Measurements from ENCODE around the gene REC114.
"Not testable (repeated sequence)": the region's sequence is repeated elsewhere in the genome, so short reads cannot be mapped to it uniquely, and the experiment has no call there.

Gene REC114

DNA sequence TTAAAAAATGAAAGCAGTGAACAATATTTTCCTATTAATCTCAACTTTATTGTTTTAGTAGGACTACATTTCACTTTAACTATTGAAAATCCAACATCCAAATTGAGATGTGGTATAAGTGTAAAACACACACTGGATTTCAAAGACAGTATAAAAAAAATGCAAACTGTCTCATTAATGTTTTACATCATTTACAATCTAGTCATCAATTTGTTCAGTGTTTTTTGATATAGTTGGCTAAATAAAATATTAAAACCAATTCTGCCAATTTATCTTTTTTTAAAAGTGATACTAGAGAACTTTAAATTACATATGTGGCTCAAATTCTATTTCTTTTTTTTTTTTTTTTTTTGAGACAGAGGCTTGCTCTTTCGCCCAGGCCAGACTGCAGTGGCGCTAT is 95.2 kb downstream of the REC114 start:
- no peak for DNase-seq

DNA sequence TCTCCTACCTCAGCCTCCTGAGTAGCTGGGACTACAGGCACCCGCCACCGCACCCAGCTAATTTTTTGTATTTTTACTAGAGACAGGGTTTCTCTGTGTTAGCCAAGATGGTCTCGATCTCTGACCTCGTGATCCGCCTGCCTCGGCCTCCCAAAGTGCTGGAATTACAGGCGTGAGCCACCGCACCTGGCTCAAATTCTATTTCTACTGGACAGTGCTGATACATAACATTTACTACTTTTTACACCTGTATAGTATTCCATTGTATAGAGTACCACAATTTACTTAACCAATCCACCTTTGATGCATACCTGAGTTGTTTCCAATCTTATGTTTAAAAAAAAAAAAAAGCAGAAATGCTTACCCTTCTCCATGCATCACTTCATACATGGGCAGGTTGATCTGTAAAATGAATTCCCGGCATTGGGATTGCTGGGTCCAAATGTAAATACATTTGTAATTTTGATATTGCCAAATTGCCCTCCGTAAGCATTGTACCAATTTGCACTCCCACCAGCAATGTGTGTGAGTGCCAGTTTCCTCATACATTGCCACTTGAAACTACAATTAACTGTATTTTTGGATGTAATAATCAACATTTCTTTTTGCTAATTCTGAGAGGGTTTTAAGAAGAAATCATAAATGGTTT is 95.7 kb downstream of the REC114 start:
- no peak for DNase-seq

- no peak for DNase-seq
Observed at GRCh38 chr15:73539212-73540128, 96.5 kb downstream of the REC114 start.

DNA sequence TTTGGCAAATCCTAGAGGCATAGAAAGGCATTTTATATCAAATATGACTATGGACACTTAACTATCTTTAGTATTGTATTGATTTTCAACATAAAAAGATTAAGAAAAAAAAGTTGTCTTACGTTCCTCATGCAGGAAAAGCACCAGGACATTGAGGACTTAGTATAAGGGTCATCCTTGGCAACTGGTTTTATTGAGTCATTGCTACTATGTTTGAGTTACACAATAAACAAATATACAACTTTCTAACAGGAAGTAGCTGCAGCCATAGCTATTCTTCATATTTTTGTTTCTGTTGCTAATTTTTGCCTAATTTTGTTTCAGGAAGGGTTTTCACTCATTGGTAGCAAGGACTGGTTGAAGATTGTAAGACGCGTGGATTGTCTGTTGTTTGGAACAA is 97.2 kb downstream of the REC114 start:
- DNase-seq, result no peak

- no peak for DNase-seq
Observed at GRCh38 chr15:73541479-73541878, 98.5 kb downstream of the REC114 start.

- DNase-seq, result not testable (repeated sequence)
Observed at GRCh38 chr15:73548925-73549324, 106.0 kb downstream of the REC114 start.

GRCh38 chr15:73550190-73550589 is 107.2 kb downstream of the REC114 start:
- no peak for DNase-seq

DNA sequence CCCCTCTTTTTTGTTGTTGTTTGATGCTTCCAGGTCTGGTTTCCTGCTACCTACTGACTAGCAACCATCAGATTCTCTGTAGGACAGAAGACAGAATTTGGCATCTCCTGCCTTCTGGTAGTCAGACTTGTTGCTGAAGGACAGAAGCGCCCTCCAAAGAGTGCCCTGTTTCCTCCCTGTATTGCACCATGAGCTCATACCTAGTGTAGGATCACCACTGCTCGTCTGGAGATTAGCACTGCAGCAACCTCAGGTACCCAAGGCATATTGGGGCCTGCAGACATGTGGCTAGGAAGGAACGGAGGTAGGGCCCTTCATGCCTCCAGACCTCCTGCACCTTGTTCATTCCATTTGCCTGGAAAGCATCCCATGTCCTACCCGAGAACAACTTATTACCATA is 112.1 kb downstream of the REC114 start:
- no peak for DNase-seq

DNA sequence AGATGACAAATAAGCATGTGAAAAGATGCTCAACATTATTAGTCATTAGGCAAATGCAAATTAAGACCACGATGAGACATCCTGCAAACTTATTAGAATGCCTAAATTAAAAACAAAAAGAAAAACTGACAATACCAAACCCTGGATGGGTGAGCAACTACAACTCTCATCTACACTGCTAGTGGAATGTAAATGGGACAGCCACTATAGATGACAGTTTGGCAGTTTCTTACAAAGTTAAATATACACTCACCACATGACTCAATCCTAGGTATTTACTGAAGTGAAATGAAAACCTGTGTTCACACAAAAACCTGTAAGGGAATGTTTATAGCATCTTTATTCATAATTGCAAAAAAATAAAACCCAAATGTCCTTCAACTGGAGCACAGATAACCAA is 115.6 kb downstream of the REC114 start:
- no peak for DNase-seq

DNA sequence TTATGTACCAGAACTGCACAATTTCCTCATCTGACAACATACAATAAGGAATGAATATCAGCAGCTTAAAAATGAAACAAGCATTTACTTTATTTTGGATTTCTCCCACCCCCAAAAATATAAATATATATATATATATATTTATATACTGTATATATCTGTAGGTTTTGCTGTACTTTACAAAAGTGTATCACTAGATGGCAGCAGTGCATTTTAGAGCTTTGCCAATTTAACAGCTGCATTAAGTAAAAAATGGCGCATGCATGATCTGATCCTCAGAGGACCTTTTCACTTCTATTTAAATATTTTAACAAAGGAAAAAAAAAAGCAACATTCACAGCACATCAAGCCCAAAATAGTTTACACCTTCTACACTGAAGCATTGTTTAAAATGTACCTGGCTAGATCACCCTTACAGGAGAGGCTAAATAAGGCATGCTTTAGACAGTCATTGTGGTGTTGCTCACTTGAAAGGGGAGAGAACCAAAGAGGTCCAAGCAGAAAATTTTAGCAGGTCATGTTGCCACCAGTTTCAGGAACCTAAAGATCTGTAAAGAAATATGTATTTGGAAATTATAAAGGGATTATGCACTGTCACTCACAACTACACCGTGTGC is 117.6 kb downstream of the REC114 start:
- DNase-seq, result no peak

DNA sequence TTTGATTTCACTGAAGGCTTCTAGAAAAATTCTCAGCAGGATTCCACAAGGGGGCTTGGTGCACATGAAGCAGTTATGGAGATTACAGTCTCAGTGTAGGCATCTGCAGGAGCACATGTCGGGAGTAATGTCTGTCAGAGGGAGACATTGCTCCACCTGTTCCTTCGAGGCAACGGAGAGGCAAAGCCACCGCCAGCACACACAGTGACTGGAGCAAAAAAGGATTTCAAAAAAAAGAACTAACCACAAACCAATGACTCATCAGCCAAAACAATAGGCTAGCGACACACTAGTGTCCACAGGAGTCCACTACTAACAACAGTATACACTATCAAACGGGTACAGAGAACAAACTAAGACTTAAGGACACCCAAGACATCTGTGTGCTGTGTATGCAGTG is 121.3 kb downstream of the REC114 start:
- no peak for DNase-seq

- no peak for DNase-seq
Observed at GRCh38 chr15:73567020-73567419, 124.1 kb downstream of the REC114 start.

DNA sequence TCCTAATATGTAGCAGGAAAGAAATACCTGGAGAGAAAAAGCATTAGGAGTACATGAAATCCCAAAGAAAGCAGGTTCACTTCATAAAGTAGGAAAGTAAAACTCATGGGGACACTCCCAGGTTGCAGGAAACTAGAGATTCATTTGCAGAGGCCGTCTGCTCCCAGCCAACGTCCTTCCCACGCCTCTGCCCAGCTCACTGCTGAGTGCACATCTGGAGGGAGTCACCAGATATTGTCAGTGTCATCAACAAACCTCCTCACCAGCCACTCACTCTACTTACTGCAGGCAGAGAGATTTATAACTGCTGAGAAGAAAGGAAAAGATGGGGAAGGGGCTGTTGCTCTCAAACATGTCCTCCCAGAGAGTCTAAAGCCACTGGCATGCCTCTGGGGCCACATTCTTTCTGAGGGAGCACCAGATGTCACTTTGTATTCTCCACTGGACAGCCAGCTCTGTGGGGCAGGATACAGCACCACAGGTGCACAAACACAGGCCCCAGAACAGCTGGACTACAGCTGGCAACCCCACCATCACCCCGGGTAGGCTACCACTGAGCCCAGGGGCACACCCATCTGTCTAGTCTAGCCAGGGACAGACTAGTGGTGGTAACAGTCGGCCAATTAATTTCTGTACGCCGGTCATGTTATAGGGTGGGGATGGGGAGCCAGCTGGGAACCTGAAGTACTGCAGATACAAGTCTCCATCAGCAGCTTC is 125.8 kb downstream of the REC114 start:
- DNase-seq, result no peak

DNA sequence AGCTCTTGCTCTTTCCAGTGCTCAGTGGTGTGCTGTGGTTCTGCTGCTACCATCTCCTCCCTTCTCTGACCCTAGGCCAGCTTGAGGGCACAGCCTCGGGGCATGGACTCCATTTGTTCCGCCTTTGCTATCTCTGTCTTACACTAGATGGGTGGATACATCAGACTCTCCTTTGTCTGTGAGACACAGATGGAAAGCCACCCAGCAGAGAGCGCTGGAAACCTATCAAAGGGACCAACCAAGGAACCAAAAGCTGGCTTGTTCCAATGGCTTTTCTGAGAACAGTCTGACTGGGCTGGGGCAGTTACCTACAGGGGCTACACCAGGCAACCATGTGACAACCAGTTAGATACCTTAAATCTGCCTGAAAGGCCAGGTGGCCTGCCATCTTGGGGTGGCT is 126.4 kb downstream of the REC114 start:
- no peak for DNase-seq

DNA sequence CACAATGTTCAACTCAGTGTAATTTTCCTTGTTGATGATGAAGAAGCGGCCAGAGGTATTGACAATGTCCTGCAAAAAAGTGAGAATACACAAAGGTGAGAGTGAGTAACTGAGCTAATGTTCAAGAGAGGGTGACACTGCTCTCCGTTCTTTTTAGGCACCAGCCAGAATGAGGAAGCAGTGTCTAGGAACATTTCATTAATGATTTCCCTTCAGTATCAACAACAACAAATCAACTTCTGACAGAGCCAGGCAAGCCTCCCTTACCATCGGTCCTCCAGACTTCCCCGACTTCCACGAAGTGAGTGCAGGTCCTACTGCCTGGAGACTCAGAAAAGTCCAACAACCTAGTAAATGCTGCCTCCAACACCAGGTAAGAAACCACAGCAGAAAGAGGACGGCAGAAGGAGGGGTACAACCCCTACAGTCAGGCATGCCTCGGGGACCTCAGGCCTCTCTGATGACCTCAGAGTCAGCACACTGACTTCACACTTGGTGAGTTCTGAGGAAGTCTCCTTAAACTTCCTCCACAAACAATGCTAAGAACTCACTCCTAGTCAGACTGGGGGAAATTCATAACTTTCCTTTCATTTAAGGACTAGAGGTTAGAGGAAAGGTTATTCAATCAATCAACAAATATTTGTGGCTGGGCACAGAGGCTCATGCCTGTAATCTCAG is 127.5 kb downstream of the REC114 start:
- DNase-seq, result no peak

DNA sequence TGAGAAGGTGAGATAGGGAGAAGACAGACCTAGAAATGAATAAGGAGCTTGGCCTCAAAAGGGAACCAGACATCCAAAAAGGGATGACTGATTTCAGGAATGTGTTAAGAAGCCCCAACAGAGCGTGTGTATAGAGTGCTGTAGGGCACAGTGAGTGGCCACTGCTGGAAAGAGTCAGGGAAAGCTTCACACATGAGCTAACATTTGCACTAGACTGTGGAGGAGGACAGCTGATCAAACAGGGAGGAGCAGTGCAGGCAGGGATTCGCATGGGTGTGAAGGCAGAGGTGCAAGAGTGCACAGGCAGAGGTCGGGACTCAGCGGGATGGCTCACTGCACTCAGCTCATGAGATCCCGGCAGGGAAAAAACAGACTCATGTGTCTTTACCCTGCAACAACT is 128.4 kb downstream of the REC114 start:
- no peak for DNase-seq

DNA sequence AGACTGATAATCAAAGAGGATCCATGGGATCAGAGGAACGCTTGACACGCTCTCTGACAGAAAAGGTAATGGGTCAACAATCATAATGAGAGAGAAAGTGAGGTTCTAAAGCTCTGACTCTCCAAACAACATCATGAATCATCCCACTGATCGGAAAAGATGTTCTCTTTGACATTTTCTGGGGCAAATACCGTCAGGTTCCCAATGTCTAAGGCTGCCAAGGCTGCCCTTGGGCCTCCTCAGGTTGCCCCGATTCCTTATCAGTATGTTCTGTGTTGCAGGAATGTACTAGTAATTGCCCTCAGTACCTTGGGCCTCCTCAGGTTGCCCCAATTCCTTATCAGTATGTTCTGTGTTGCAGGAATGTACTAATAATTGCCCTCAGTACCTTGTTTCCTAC is 129.3 kb downstream of the REC114 start:
- DNase-seq, result no peak

GRCh38 chr15:73573037-73573436 is 130.1 kb downstream of the REC114 start:
- no peak for DNase-seq

DNA sequence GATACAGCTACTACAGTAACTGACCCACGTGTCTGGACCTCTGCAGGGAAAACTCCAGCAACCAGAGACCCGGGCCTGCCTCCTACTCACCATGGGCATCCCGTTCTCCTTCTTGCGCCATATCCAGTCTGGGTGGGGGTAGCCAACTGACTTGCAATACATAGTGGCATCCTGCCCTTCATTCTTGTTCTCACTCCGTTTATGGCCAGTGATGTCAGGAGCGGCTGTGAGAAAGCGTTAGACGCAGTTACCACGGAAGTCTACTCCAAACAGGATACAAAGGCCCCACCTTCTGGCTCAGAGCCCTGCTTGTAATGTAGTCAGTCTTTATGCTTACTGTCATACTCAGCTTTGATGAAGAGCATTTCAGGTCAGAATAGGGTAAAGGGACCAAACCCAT is 130.6 kb downstream of the REC114 start:
- DNase-seq, result no peak

DNA sequence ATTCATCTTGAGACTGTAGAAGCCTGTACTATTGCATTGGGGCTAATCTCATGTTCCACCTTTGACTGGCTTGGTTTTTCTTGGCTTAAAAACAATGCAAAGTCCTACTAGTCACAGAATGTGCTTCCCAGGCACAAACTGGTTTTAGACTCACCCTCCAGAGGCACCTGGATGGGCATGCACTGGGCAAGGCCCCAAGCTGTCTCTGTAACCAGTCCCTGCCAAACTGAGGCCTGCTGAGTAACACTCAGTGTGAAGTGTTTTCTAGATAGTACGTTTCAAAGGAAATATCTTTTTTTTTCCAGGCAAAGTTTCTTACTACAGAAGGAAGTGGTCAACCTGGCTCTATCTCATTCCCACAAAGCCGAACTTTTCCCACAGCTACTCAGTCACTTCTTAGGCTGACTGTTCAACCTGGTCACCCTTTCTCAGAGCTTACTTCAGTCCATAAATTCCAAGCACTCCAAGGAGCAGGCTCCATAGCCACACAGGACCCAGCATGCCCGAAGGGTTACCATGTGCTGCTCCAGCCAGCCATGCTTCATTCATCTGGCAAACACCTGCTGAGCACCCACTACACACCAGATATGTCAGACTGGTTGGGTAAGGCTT is 132.8 kb downstream of the REC114 start:
- DNase-seq, result no peak

DNA sequence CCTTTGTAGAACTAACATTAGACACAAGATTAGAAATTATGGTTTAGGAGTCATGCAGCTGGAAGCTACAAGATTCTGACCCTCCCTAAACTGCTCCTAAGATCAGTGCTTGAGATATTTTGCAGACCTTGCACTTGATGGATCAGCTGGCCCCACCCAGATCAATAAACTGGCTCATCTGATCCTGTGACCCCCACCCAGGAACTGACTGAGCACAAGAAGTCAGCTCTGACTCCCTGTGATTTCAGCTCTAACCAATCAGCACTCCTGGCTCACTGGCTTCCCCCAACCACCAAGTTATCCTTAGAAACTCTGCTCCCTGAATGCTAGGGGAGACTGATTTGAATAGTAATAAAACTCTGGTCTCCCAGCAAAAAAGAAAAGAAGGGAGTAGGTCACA is 134.6 kb downstream of the REC114 start:
- DNase-seq, result not testable (repeated sequence)

DNA sequence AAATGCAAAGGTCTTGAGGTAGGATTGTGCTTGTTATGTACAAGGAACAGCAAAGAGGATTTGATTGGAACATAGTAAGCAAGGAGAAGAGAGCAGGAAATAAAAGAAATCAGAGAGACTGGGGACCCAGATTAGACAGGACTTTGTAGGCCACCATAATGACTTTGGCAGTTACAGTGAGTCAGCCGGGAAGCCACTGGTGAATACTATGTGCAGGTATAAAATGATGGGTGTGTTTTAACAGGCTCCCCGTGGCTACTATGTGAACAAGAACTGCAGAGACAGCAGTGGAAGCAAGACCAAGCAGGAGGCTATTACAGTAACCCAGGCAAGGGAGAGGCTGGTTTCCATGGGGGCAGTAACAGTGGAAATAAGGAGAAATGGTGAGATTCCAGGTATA is 135.1 kb downstream of the REC114 start:
- DNase-seq, result no peak
